Right cardiac atrium (tissue), 5 donors: ENCODE data around the gene SPATA31A1. TPM values are rescaled to one million over a fixed set of nuclear protein-coding genes. Genes with fewer than 3 reads are reported as not detected.
A peak's percentile ranks its signal among the peaks of the same experiment; 100 is the strongest.
"Not testable (repeated sequence)": the region's sequence is repeated elsewhere in the genome, so short reads cannot be mapped to it uniquely, and the experiment has no call there.

Source experiments
- ATAC-seq, 2 donors: fragments of 200-7000 bp; cut with Tn5 transposase; one replicate each; pipeline versions ENCODE4 v1.8.0 to v1.9.1; 2020; ENCODE audit warnings: moderate library complexity in 2 of 2, mild to moderate bottlenecking in 1 of 2
- DNase-seq, 3 donors: peaks; one replicate each; pipeline ENCODE4 v3.0.0-alpha.2; 2020
- H3K27ac ChIP-seq: one replicate; pipeline ENCODE4 v1.5.1; 2013; ENCODE audit warnings: mild to moderate bottlenecking, low read length, control low read depth, moderate library complexity
- H3K27me3 ChIP-seq: one replicate; pipeline ENCODE4 v1.6.1; 2013; ENCODE audit not compliant: control insufficient read depth, insufficient read depth
- H3K4me1 ChIP-seq: one replicate; pipeline ENCODE4 v1.6.1; 2013; ENCODE audit warnings: low read length; ENCODE audit not compliant: control insufficient read depth, insufficient read depth
- H3K4me3 ChIP-seq: one replicate; pipeline ENCODE4 v1.5.1; 2013; ENCODE audit warnings: low read length, control low read depth
- H3K9me3 ChIP-seq: one replicate; pipeline ENCODE4 v1.6.1; 2013; ENCODE audit warnings: low read length; ENCODE audit not compliant: control insufficient read depth
- WGBS: extraction: QIAGEN DNeasy Blood & Tissue Kit; methylation state at CpG from one replicate; pipeline ENCODE4 v1.1.7; 2013; 5-methylcytosine and 5-hydroxymethylcytosine counted together
- intact Hi-C, 4 donors: fragments of 100-400 bp; cut with DNase I; formaldehyde crosslinking; loops; one replicate each; pipeline versions ENCODE4 v1.11.0 to v1.14.0; 2022 to 2023
- long read RNA-seq, 4 donors: library from polyadenylated mRNA; unstranded; transcript quantifications; one replicate each; pipeline ENCODE4 v2.0.0, GENCODE V29; 2020 to 2021
- polyA plus RNA-seq: library from polyadenylated mRNA; stranded (reverse); fragments of 200-250 nt; gene quantifications from one replicate; pipeline ENCODE4 v1.2.3, GENCODE V29; 2013
- total RNA-seq, 4 donors: library from RNA; stranded (reverse); fragmentation: NEBNext Ultra II Directional; extraction: Animal tissue kit (Norgen Biotek cat#: 25700); gene quantifications; one replicate each; pipeline ENCODE4 v1.2.1, GENCODE V29; 2021
- donor health status: healthy with polysubstance abuse.
- donor health status: DM: no; HTN: yes; CAD: no.
- donor health status: DM: no; HTN: no; CAD: no.
- donor health status: DM: no; HTN: yes; CAD: no; lungs with severe emphysema.
- donor health status: DM: yes; HTN: yes; CAD: no.

Gene SPATA31A1
- not detected for total RNA-seq
- polyA plus RNA-seq: not detected
- long read RNA-seq, donor 1: 0 reads
- long read RNA-seq, donor 2: 0 reads
- long read RNA-seq, donor 3: 0 reads
- long read RNA-seq, donor 4: 0 reads

DNA sequence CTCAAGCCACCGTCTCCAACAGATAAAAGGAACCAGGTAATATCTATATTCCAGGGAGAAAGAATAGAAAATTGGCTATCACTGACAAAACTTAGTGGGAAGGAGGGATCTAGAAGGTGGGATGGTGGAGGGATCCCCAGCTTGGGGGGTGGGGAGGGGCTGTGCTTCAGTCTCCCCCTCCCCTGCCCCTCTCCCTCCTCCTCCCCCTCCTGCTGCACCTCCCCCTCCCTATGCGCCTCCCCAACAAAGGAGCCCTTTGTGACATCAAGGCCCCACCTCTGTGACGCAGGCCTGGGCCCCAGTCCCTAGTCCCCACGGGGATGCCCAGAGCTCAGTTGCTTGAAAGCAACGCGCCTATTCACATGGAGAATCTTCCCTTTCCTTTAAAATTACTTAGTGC, at the start of gene SPATA31A1:
SPATA31A1 (plus strand) TSS at position 301 of the 400 bp plus-strand sequence; CDS start at position 363, 62 bp downstream.
- H3K9me3 ChIP-seq, H3K4me1 ChIP-seq, H3K27me3 ChIP-seq, DNase-seq, H3K4me3 ChIP-seq, ATAC-seq, H3K27ac ChIP-seq, intact Hi-C loops: not testable (repeated sequence)
- WGBS: 92% methylated on average over 2 of the region's 6 CpGs

DNA sequence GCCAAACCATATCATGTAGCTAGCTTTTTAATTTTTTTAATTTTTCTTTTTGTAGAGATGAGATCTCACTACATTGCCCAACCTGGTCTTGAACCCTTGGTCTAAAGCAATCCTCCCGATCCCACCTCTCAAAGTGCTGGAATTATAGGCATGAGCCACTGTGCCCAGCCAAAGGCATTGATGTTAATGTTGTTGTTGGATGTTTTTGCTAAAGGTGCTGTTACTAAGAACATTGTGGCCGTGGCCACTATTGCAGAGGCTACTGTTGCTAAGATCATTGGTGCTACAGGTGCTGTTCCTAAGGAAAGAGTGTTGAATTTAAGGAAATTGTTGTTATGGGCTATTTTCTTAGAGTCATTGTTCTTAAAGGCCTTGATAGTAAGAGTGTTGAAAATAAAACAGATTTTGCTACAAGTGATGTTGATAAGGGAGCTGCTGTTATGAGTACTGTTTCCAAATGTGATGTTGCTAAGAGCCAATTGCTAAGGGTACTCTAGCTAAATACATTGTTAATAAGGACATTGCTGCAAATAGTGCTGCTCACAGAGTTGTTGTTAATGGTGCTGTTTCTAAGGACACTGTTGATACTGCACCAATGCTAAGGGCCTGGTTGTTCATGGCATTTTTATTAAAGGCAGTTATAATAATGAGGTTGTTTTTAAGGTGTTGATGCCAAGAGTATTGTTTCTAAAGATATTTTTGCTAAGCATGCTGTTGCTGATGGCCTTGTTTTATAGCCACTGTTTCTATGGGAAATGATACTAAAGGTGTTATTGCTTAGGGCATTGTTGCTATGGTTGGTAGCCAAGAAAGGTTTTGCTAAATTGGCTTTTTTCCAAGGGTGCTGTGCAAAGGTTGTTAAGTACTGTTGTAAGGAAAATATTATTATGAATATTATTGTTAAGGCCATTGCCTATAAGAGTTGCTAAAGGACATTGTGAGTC, 52.1 kb downstream of the SPATA31A1 start:
- WGBS: 38% methylated on average over 1 of the region's 2 CpGs
- intact Hi-C loops, H3K4me3 ChIP-seq, H3K9me3 ChIP-seq, H3K4me1 ChIP-seq, H3K27ac ChIP-seq, H3K27me3 ChIP-seq: not testable (repeated sequence)
- ATAC-seq (peak; percentile 83 to 87), DNase-seq (peak in 1 of 3 donors; percentile 20)

DNA sequence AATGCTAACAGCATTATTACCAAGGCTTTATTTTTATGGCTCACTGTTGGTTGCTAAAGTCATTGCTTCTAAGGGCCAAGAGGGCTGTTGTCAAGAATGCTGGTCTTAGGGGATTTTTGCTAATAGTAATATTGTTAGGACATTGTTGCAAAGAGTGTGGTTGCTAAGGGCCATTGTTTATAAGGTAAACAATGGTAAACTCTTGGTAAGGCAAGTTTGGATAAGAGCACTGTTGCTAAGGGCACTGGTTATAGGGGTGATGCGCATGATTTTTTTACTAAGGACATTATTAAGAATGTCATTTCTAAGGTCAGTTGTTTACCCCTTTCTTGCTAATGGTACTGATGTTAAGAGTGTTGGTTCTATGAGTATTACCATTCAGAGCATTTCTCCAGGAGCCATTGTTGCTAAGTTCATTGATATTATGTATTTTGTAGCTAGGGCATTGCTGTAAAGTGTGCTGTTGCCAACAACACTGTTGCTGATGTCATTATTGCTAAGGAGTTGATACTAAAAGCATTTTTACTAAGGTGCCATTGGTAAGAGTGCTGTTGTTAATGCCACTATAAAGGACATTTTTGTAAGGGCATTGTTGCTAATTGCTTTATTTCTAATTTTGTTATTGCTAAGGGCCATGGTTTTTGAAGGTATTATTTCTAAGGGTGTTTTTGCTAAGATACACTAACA, 55.9 kb downstream of the SPATA31A1 start:
- DNase-seq, intact Hi-C loops, H3K27ac ChIP-seq, H3K9me3 ChIP-seq, H3K4me3 ChIP-seq, H3K4me1 ChIP-seq, H3K27me3 ChIP-seq: not testable (repeated sequence)
- peak in 1 of 2 donors; percentile 63 for ATAC-seq
- no CpG with 5 or more reads among the region's 1 CpG for WGBS

Other genes with a start within 250 kb of the SPATA31A1 start
- gene CNTNAP3, start 67.5 kb upstream of the SPATA31A1 start, total RNA-seq: 10 to 100 TPM; 11.7 to 32.2 (median 14.0) TPM
- gene CNTNAP3, start 67.5 kb upstream of the SPATA31A1 start, polyA plus RNA-seq: 5.5 TPM